Activated T-cell treated with anti-CD3 and anti-CD28 coated beads for 4 hours (primary cell): Measurements from ENCODE around the gene C20orf173.
"Not testable (repeated sequence)": the region's sequence is repeated elsewhere in the genome, so short reads cannot be mapped to it uniquely, and the experiment has no call there.

Experiments
- DNase-seq: peaks from one replicate; pipeline ENCODE4 v3.0.0-alpha.2; 2020

Gene C20orf173

DNA sequence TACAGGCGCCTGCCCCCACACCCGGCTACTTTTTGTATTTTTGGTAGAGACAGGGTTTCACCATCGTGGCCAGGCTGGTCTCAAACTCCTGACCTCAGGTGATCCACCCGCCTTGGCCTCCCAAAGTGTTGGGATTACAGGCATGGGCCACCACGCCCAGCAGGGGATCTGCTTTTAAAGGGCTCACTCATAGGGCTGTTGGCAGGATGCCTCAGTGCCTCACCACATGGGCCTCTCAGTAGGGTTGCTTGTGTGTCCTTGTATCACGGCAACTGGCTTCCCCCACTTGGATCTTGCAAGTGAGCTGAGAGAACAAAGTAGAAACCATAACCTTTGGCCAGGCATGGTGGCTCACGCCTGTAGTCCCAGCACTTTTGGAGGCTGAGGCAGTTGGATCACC, 15.5 kb upstream of the C20orf173 start:
- not testable (repeated sequence) for DNase-seq

DNA sequence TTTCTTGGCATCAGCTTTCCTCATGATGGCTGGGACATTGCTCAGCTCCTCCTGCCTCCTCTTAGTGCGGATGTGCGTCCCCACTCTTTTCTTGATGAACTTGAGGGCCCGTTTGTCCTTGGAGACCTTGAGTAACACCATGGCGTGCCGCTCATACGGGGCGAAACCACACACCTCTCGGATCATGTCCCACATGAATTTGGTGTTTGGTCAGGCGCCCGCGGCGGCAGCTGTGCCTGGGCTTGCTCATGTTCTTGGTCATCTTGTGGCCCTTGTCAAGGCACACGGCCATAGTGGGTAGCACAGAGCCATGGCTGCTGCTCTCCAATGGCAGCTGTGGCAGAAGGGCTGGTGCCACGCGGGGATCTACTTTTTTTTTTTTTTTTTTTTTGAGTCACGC, 15.0 kb upstream of the C20orf173 start:
- no peak for DNase-seq

- no peak for DNase-seq
These were observed 13.5 kb upstream of the C20orf173 start for GRCh38 chr20:35542990-35543389.

DNA sequence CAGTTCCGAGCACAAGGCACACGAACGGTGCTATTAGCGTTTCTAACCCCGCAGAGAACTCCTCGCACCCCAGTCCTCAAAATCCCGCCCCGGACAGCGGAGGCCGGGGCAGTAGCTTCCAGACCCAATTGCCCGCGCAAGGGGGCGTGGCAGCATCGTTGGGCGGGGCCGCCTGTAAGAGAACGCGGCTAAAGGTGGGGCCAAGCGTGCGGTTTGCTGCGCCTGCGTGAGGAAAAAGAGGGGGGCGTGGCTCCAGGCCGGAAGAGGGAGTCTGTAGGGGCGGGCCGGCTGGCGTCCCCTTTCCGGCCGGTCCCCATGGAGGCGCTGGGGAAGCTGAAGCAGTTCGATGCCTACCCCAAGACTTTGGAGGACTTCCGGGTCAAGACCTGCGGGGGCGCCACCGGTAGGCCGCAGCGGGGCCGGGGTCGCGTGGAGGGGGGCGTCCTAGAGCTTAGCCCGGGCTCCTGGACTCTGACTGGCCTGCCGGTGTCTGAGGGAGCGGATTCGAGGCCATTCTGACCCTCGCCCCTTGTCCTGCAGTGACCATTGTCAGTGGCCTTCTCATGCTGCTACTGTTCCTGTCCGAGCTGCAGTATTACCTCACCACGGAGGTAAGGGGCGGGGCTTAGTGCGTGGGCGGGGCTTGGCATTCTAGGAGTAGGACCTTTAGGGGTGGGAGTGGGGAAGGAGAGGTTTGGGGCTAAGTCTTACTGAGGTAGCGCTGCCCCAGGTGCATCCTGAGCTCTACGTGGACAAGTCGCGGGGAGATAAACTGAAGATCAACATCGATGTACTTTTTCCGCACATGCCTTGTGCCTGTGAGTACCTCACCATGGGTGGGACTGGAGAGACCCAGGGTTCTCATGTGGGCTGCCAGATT, 12.6 kb upstream of the C20orf173 start, which contains the start of gene ERGIC3:
TSS of gene ERGIC3 (plus strand) at position 296 of the 880 bp plus-strand sequence. CDS start at position 316, 20 bp downstream.
- DNase-seq = peak; percentile 95

GRCh38 chr20:35541118-35541782, 11.8 kb upstream of the C20orf173 start:
- DNase-seq = no peak

GRCh38 chr20:35539756-35540212, 10.3 kb upstream of the C20orf173 start:
- no peak for DNase-seq

DNA sequence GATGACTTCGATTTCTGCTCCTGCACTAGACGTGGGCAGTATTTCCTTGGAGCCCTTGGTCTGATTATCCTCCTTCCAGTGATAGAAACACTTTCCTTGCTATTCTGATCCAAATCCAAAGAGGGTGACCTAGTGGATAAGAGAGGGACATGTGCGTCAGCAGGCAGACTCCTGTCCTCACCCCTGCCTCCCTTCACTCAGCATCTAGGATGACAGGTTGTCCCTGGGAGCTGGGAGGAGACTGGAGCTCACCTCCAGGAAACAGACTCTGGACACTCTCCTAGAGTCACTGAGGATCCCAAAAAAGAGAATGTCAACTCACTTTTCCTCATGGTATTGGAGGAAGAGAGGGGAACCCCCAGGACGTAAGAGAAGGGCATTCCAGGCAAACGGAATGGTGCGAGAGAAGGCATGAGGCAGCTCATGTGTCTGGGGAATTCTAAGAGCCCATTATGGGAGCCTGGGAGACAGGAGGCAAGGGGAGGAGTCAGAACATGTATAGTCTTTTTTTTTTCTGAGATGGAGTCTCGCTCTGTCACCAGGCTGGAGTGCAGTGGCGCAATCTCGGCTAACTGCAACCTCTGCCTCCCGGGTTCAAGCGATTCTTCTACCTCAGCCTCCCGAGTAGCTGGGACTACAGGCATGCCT, 2.2 kb downstream of the C20orf173 start:
- no peak for DNase-seq

- DNase-seq = no peak
These were observed 3.8 kb downstream of the C20orf173 start for GRCh38 chr20:35525639-35526038.

GRCh38 chr20:35523298-35523888, 6.1 kb downstream of the C20orf173 start:
- DNase-seq = no peak

- no peak for DNase-seq
These were observed 10.5 kb downstream of the C20orf173 start for GRCh38 chr20:35518955-35519354.

DNA sequence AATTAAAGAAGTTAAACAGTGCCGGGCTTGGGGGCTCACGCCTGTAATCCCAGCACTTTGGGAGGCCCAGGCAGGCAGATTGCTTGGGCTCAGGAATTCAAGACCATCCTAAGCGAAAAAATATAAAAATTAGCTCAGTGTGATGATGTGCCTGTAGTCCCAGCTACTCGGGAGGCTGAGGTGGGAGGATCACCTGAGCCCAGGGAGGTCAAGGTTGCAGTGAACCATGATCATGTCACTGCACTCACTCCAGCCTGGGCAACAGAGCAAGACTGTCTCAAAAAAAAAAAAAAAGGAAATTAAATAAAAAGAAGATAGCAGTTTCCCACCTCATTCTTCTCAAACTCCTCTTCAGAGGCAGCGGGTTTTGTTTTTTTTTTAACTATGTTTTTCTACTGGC, 11.7 kb downstream of the C20orf173 start:
- not testable (repeated sequence) for DNase-seq

DNA sequence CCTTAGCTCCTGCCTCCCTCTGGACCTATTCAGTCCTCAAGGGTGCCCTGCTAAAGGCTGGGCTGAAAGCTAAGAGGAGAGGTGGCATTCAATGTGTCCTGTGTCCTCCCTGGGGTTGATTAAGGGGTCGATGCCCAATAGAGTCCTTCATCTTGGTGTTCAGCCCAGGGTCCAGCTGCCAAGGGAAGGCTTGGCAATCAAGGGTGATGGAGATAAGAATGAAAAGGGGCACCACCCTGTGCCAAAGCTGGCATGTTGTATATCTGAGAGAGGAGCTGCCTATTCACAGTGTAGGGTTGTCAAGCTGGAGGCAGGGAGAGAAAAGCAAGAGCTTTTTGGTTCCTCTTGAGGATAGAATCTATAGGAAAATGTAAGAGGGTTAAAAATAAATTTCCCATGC, 12.3 kb downstream of the C20orf173 start:
- DNase-seq = no peak

- no peak for DNase-seq
These were observed 13.4 kb downstream of the C20orf173 start for GRCh38 chr20:35515949-35516645.

GRCh38 chr20:35515341-35515740, 14.1 kb downstream of the C20orf173 start:
- DNase-seq = no peak

GRCh38 chr20:35514371-35514932, 15.0 kb downstream of the C20orf173 start:
- no peak for DNase-seq

- no peak for DNase-seq
These were observed 17.5 kb downstream of the C20orf173 start for GRCh38 chr20:35511814-35512420.

DNA sequence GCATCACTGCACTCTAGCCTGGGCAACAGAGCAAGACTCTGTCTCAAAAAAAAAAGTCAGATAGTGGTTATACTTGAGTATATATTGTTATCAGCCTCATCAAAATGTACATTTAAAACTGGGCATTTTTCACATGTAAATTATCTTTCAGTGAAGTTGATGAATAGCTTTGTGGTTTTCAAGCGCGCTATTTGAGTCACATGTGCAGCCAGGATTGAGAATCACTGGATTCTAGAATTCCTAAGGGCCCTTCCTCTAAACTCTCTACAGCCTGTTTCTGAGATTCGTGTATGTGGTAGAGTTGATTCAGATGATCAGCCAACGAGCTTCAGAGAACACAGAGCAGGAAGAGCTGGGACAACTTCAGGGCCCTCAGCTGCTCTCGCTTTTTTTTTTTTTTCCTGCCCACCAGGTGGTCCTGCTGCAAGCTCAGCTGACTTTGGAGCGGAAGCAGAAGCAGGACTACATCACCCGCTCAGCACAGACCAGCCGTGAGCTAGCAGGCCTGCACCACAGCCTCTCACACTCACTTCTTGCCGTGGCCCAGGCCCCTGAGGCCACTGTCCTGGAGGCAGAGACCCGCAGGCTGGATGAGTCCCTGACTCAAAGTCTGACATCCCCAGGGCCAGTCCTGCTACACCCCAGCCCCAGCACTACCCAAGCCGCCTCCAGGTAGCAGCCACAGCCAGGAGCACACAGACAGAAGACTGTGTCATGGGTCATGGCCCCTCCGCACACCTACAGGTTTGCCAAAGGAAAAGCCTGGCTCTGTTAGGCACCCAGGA, 18.3 kb downstream of the C20orf173 start:
- DNase-seq = no peak

GRCh38 chr20:35508493-35509218, 20.8 kb downstream of the C20orf173 start:
- no peak for DNase-seq

DNA sequence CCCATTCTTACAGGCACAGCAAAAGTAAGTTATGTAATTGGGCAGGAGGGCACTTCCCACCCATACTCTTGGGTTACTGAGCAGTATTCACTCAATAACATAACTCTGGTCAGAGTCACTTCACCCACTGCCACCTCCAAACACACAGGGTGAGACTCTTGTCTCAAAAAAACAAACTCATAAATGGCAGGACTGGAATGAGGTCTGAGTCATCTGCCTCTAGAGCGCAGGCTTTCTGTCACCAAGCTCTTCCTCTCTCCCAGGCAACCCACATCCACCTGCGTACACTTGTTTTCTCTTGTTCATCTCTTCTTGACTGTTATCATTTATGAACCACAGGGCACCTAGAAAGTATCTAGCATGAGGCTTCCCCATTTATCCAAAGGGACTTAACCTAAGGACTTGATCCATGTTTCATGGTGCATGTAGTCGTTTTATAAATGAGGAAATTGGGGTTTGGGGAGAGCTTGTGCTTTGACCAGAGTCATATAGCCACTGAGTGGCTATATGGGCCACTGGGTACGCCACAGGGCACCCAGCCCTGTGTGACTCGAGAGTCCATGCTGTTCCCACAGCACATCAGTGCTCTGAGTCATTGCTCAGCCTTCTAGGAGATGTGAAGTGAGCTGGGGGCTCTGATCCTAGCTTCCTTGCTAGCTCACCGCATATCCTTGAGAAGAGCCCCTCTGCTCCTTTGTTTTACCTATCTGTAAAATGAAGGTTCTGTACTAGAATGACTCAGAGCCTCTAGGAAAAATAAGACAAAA, 22.4 kb downstream of the C20orf173 start:
- no peak for DNase-seq
